ENCODE measurements around the gene TAS2R14. TPM values are rescaled to one million over a fixed set of nuclear protein-coding genes. Genes with fewer than 3 reads are reported as not detected.

The TAS2R14 gene
- total RNA-seq, 1 donor from 2014 or later, result 3.8 TPM

DNA sequence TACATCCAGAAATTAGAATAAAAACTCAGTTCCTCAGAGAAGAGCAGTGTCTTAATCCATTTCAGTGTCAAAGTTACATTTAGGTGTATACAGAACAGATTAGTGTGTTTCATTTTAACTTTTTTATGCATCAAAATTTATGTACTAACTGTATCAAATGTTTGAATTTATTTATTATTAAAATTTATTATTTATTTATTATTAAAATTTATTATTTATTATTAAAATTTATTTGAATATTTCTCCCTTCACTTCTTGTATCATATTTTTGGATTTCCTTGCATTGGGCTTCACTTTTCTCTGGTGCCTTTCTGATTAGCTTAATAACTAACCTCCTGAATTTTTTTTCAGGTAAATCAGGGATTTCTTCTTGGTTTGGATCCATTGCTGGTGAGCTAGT lies 2.3 kb upstream of the TAS2R14 start:
- H3K4me3 Mint-ChIP-seq (ENCODE audit: unreplicated experiment), result no peak overlapping the region
- H3K4me1 Mint-ChIP-seq (ENCODE audit: unreplicated experiment), result no peaks in the 10 kb centered on the region
- no peak overlapping the region for H3K27ac Mint-ChIP-seq (ENCODE audit: unreplicated experiment)
- peaks cover 4% of the 10 kb centered on the region for H3K36me3 Mint-ChIP-seq (ENCODE audit: unreplicated experiment)
- peaks cover 22% of the 10 kb centered on the region for H3K9me3 Mint-ChIP-seq (ENCODE audit: unreplicated experiment)
- no peaks in the 10 kb centered on the region for H3K27me3 Mint-ChIP-seq (ENCODE audit: unreplicated experiment)
- TF ChIP-seq, protein P1, sequence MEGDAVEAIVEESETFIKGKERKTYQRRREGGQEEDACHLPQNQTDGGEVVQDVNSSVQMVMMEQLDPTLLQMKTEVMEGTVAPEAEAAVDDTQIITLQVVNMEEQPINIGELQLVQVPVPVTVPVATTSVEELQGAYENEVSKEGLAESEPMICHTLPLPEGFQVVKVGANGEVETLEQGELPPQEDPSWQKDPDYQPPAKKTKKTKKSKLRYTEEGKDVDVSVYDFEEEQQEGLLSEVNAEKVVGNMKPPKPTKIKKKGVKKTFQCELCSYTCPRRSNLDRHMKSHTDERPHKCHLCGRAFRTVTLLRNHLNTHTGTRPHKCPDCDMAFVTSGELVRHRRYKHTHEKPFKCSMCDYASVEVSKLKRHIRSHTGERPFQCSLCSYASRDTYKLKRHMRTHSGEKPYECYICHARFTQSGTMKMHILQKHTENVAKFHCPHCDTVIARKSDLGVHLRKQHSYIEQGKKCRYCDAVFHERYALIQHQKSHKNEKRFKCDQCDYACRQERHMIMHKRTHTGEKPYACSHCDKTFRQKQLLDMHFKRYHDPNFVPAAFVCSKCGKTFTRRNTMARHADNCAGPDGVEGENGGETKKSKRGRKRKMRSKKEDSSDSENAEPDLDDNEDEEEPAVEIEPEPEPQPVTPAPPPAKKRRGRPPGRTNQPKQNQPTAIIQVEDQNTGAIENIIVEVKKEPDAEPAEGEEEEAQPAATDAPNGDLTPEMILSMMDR (IDR thresholded peaks at IDR 0.05), result no peak
- no peak for DNase-seq (ENCODE audit: extremely low spot score, unreplicated experiment)

- TF ChIP-seq, protein P1 (IDR thresholded peaks at IDR 0.05), result no peak
- H3K9me3 Mint-ChIP-seq (ENCODE audit: unreplicated experiment), result peaks cover 15% of the 10 kb centered on the region
- H3K36me3 Mint-ChIP-seq (ENCODE audit: unreplicated experiment), result peaks cover 3% of the 10 kb centered on the region
- DNase-seq (ENCODE audit: extremely low spot score, unreplicated experiment), result no peak
- H3K27ac Mint-ChIP-seq (ENCODE audit: unreplicated experiment), result no peak overlapping the region
- H3K27me3 Mint-ChIP-seq (ENCODE audit: unreplicated experiment), result no peaks in the 10 kb centered on the region
- H3K4me3 Mint-ChIP-seq (ENCODE audit: unreplicated experiment), result no peak overlapping the region
- H3K4me1 Mint-ChIP-seq (ENCODE audit: unreplicated experiment), result no peaks in the 10 kb centered on the region
Observed at GRCh38 chr12:10940389-10940788, 1.3 kb upstream of the TAS2R14 start.

- Mint-ChIP-seq H3K27me3 (ENCODE audit: unreplicated experiment) (no peaks in the 10 kb centered on the region), H3K36me3 (ENCODE audit: unreplicated experiment) (no peaks in the 10 kb centered on the region), H3K9me3 (ENCODE audit: unreplicated experiment) (no peaks in the 10 kb centered on the region), H3K4me1 (ENCODE audit: unreplicated experiment) (no peaks in the 10 kb centered on the region), H3K27ac (ENCODE audit: unreplicated experiment) (no peak overlapping the region), H3K4me3 (ENCODE audit: unreplicated experiment) (no peak overlapping the region)
- DNase-seq (ENCODE audit: extremely low spot score, unreplicated experiment), result no peak
- TF ChIP-seq, protein P1 (IDR thresholded peaks at IDR 0.05), result no peak
Observed at GRCh38 chr12:10936506-10936905, 2.6 kb downstream of the TAS2R14 start.

DNA sequence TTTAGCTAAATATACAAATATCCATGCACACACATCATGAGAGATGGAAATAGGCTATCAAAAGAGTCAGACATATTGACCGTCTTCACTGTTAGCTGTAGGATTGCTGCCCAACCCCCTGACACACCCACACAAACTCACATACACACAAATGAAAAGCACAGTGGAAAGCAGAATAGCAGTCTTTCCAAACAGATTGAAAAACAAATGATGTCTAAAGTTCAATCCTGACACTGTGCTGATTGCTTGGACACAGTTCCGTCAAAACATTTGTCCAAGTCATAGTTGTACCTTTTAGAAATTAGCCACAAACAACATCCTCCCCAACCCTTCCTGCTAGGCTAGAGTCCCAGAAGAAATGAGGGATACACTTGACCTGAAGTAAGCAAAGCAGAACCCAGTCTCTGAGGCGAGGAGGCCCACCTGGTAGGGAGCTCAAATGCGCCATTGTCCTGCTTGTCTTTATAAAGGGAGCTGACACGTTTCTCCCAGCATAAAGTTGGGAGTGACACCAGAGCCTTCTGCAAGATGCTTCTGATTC lies 10.2 kb downstream of the TAS2R14 start, which contains the start of gene PRH2:
TSS of gene PRH2 (plus strand) at position 491 of the 541 bp plus-strand sequence. CDS start at position 529, 38 bp downstream.
- Mint-ChIP-seq H3K27me3 (ENCODE audit: unreplicated experiment) (no peaks in the 10 kb centered on the region), H3K4me1 (ENCODE audit: unreplicated experiment) (no peaks in the 10 kb centered on the region), H3K4me3 (ENCODE audit: unreplicated experiment) (no peak within 1 kb of the TSS), H3K9me3 (ENCODE audit: unreplicated experiment) (no peaks in the 10 kb centered on the region), H3K27ac (ENCODE audit: unreplicated experiment) (no peak within 1 kb of the TSS), H3K36me3 (ENCODE audit: unreplicated experiment) (peaks cover 5% of the 10 kb centered on the region)
- DNase-seq (ENCODE audit: extremely low spot score, unreplicated experiment), result no peak
- TF ChIP-seq, protein P1 (IDR thresholded peaks at IDR 0.05), result no peak

GRCh38 chr12:10926269-10926668 lies 12.8 kb downstream of the TAS2R14 start:
- DNase-seq (ENCODE audit: extremely low spot score, unreplicated experiment), result no peak
- no peaks in the 10 kb centered on the region for H3K4me1 Mint-ChIP-seq (ENCODE audit: unreplicated experiment)
- TF ChIP-seq, protein P1 (IDR thresholded peaks at IDR 0.05), result no peak
- no peaks in the 10 kb centered on the region for H3K27me3 Mint-ChIP-seq (ENCODE audit: unreplicated experiment)
- H3K4me3 Mint-ChIP-seq (ENCODE audit: unreplicated experiment), result no peak overlapping the region
- peaks cover 5% of the 10 kb centered on the region for H3K36me3 Mint-ChIP-seq (ENCODE audit: unreplicated experiment)
- no peak overlapping the region for H3K27ac Mint-ChIP-seq (ENCODE audit: unreplicated experiment)
- no peaks in the 10 kb centered on the region for H3K9me3 Mint-ChIP-seq (ENCODE audit: unreplicated experiment)

Data from osteocyte (in vitro differentiated cells).